ENCODE measurements around the gene KRT6B.

The KRT6B gene

GRCh38 chr12:52435659-52435999 is 16.3 kb downstream of the KRT6B start:
- no peak for DNase-seq

GRCh38 chr12:52434760-52435530 is 17.0 kb downstream of the KRT6B start:
- no peak for DNase-seq

- no peak for DNase-seq
Measured at GRCh38 chr12:52434081-52434733, 17.7 kb downstream of the KRT6B start, which contains the start of gene KRT75. TSS of gene KRT75 (minus strand) at chr12:52434371. CDS start at chr12:52434304, 67 bp downstream.

GRCh38 chr12:52433501-52434080 is 18.4 kb downstream of the KRT6B start:
- DNase-seq: no peak

GRCh38 chr12:52432559-52433207 is 19.3 kb downstream of the KRT6B start:
- no peak for DNase-seq

- DNase-seq: no peak
Measured at GRCh38 chr12:52428121-52428520, 23.8 kb downstream of the KRT6B start.

GRCh38 chr12:52427083-52427482 is 24.9 kb downstream of the KRT6B start:
- DNase-seq: no peak

GRCh38 chr12:52426034-52426433 is 25.9 kb downstream of the KRT6B start:
- no peak for DNase-seq

GRCh38 chr12:52425466-52425865 is 26.5 kb downstream of the KRT6B start:
- no peak for DNase-seq

- no peak for DNase-seq
Measured at GRCh38 chr12:52423661-52424500, 28.1 kb downstream of the KRT6B start.

- DNase-seq: no peak
Measured at GRCh38 chr12:52423035-52423434, 28.9 kb downstream of the KRT6B start.

- DNase-seq: no peak
Measured at GRCh38 chr12:52419656-52420055, 32.3 kb downstream of the KRT6B start.

- DNase-seq: no peak
Measured at GRCh38 chr12:52418576-52419110, 33.3 kb downstream of the KRT6B start.

- peak; percentile 52 for DNase-seq
Measured at GRCh38 chr12:52417740-52418139, 34.2 kb downstream of the KRT6B start.

GRCh38 chr12:52416795-52417194 is 35.2 kb downstream of the KRT6B start:
- DNase-seq: no peak

- no peak for DNase-seq
Measured at GRCh38 chr12:52415870-52416750, 35.8 kb downstream of the KRT6B start.

GRCh38 chr12:52414936-52415335 is 37.0 kb downstream of the KRT6B start:
- DNase-seq: no peak

GRCh38 chr12:52413782-52414345 is 38.1 kb downstream of the KRT6B start:
- DNase-seq: no peak

- DNase-seq: no peak
Measured at GRCh38 chr12:52413202-52413601, 38.7 kb downstream of the KRT6B start.

- no peak for DNase-seq
Measured at GRCh38 chr12:52411815-52412214, 40.1 kb downstream of the KRT6B start.
